GM23248 (cell line): ENCODE data around the gene FBXO2.

Source experiments
- EZH2 ChIP-seq: fragments of 200-600 bp; sonication (generic); IDR thresholded peaks from 2 replicates; pipeline ENCODE4 v1.6.1; 2018; ENCODE audit warnings: antibody characterized with exemption, mild to moderate bottlenecking; ENCODE audit not compliant: insufficient read depth, poor library complexity, severe bottlenecking
- EZH2phosphoT487 ChIP-seq: fragments of 200-600 bp; sonication (generic); IDR thresholded peaks from 2 replicates; pipeline ENCODE4 v1.6.1; 2018; ENCODE audit warnings: antibody characterized with exemption, moderate library complexity, mild to moderate bottlenecking, low read depth; ENCODE audit not compliant: insufficient read depth

DNA sequence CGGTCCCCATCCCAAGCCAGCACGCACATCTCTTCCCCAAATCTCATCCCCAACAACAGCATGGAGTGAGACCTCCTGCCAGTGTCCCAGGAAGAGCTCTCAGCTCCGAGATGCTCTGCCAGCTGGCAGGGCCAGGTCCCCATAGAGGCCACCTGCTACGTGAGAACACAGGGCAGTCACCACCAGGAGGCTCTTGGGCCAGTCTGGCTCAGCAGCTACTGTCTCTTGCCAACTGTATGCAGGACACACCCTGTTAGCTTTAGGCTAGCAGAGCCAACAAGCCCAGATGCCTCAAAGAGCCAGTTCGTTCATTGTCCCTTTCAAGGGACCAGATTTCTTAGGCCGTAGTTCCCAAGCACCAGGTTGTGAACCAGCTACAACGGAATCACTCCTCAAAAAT lies 36.9 kb downstream of the FBXO2 start:
- TF ChIP-seq EZH2 (no peak), EZH2phosphoT487 (no peak)
